HG03025 (cell line): ENCODE results near the gene RBM18.

ENCODE experiments used
- ATAC-seq: cut with Tn5 transposase; IDR thresholded peaks from one replicate; pipeline ENCODE4 v1.9.1; 2021; ENCODE audit warnings: mild to moderate bottlenecking, moderate library complexity; ENCODE audit not compliant: unreplicated experiment, low FRiP score

Gene RBM18

GRCh38 chr9:122261469-122261881, 3.2 kb downstream of the RBM18 start:
- no peak for ATAC-seq

GRCh38 chr9:122258886-122259415, 5.7 kb downstream of the RBM18 start:
- ATAC-seq = no peak

GRCh38 chr9:122256206-122256605, 8.4 kb downstream of the RBM18 start:
- no peak for ATAC-seq

GRCh38 chr9:122254761-122255160, 9.9 kb downstream of the RBM18 start:
- no peak for ATAC-seq

GRCh38 chr9:122252796-122253195, 11.8 kb downstream of the RBM18 start:
- ATAC-seq = no peak

GRCh38 chr9:122251351-122251750, 13.3 kb downstream of the RBM18 start:
- no peak for ATAC-seq

- no peak for ATAC-seq
Observed at GRCh38 chr9:122248448-122248865, 16.2 kb downstream of the RBM18 start.

GRCh38 chr9:122246666-122247065, 18.0 kb downstream of the RBM18 start:
- ATAC-seq = no peak

GRCh38 chr9:122244349-122244748, 20.3 kb downstream of the RBM18 start:
- ATAC-seq = no peak

GRCh38 chr9:122239722-122240121, 24.9 kb downstream of the RBM18 start:
- no peak for ATAC-seq

- no peak for ATAC-seq
Observed at GRCh38 chr9:122236681-122237080, 28.0 kb downstream of the RBM18 start.

GRCh38 chr9:122234022-122234748, 30.5 kb downstream of the RBM18 start:
- ATAC-seq = no peak

GRCh38 chr9:122232796-122233306, 31.8 kb downstream of the RBM18 start:
- no peak for ATAC-seq

GRCh38 chr9:122229485-122229837, 35.2 kb downstream of the RBM18 start:
- no peak for ATAC-seq

GRCh38 chr9:122228568-122229484, 35.8 kb downstream of the RBM18 start, which contains the start of gene LHX6:
Gene LHX6 (minus strand): TSS chr9:122228957. CDS start chr9:122228740, 217 bp downstream.
- ATAC-seq = no peak

- no peak for ATAC-seq
Observed at GRCh38 chr9:122228191-122228567, 36.5 kb downstream of the RBM18 start.

- no peak for ATAC-seq
Observed at GRCh38 chr9:122227575-122227900, 37.1 kb downstream of the RBM18 start.

GRCh38 chr9:122226758-122227574, 37.7 kb downstream of the RBM18 start:
- ATAC-seq = no peak

- no peak for ATAC-seq
Observed at GRCh38 chr9:122226142-122226757, 38.4 kb downstream of the RBM18 start.
